ENCODE results near the gene BRD1.
A peak's percentile ranks its signal among the peaks of the same experiment; 100 is the strongest.
"Not testable (repeated sequence)": the region's sequence is repeated elsewhere in the genome, so short reads cannot be mapped to it uniquely, and the experiment has no call there.

Gene BRD1

DNA sequence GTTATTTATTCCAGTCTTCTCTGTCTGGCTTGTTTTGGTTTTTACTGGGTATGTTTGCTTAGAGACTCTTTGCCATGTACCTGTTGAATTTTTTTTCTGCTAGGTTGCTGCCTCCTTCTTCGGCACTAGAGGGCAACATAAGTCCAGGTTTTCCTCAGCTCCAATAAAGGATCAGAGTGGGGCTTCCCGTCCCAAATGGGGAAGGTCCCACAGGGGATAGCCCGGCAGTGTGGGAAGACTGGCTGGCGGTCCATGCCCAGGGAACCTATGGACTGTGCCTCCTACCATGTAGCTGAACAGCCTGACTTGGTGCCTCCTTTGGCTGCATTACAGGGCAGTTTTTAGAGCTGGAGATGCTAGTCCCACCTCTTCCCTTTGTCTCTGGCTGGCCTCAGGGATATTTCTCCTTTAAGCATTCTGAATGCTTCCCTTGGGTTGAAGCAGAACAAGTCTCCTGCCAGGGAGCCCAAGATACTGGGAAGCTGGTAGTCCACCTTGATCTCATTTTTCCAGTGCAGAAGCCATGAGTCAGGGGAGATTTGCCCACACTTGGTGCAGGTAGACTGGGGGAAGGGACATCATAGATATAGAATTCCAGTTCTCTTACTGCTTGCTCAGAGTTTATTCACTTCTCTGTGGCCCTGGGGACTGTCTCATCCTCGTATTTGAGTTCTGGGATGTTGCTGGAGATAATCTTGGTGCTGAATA, 60.2 kb downstream of the BRD1 start:
- DNase-seq = peak in 1 of 2 experiments; percentile 56

DNA sequence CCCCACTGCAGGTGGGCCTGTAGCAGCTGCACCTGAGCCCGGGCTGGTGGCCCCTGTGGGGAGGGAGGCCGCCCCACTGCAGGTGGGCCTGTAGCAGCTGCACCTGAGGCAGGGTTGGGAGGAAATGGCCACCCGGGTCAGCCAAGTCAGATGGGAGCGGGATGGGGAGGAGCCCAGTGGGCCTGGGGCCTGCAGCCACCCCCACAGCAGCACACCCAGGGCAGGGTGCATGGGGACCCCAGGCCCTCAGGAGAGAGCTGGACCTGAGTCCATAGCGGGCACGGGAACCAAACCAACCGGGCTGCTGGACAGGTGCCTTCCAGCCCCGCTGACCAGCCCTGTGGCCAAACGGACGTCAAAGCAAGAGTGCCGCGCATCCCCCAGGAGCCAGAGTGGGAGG, 61.7 kb downstream of the BRD1 start:
- DNase-seq = no peak

GRCh38 chr22:49765091-49765771, 62.4 kb downstream of the BRD1 start:
- DNase-seq = no peak

DNA sequence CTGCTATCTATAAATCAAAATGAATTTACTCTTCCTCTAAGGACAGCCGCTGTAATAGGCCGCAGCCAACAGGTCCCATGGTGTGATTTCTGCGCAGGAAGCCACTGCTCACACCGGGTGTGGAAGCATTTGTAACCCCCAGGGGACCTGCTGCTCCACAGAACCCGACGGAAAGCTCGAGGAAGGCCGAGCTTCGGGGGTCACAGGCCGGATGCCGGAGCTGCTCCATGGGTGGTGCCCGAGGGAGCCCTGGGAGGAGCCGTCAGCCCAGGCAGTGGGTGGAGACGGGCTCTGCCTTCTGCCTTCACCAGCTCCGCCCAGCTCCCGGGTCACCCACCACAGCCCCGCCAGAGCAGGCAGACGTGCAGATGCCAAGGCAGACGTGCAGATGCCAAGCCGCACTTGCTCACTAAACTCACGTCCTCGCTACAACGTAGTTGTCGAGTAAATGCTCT, 63.5 kb downstream of the BRD1 start:
- no peak for DNase-seq

GRCh38 chr22:49763696-49764095, 64.0 kb downstream of the BRD1 start:
- no peak for DNase-seq

GRCh38 chr22:49763138-49763537, 64.5 kb downstream of the BRD1 start:
- DNase-seq = no peak

DNA sequence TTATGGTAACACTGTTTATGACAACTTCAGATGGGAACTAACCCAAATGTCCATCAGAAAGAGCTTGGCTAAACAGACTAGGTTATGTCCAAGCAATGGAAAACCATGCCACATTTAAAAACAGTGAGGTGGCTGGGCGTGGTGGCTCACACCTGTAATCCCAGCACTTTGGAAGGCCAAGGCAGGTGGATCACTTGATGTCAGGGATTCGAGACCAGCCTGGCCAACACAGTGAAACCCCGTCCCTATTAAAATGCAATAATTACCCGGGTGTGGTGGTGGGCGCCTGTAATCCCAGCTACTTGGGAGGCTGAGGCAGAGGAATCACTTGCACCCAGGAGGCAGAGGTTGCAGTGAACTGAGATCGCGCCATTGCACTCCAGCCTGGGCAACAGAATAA, 65.1 kb downstream of the BRD1 start:
- not testable (repeated sequence) for DNase-seq

GRCh38 chr22:49761836-49762235, 65.8 kb downstream of the BRD1 start:
- DNase-seq = no peak

GRCh38 chr22:49760630-49761571, 66.8 kb downstream of the BRD1 start:
- DNase-seq = no peak

DNA sequence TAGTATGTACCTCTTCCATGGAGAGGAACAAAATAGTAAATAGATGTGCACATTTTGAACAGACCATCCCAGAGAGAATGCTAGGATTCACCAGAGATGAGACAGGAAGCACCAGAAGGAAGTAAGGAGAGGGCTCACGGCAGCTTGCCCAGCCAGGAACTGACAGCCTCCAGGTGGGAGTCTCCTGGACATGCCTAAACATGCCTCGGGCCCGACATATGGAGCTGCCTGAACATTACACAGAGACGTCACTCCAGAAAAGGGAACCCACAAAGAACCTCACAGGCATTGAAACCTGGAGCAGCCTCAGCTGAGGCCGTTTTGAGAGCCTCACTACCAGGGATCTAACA, 67.4 kb downstream of the BRD1 start:
- DNase-seq = peak; percentile 33 to 56

DNA sequence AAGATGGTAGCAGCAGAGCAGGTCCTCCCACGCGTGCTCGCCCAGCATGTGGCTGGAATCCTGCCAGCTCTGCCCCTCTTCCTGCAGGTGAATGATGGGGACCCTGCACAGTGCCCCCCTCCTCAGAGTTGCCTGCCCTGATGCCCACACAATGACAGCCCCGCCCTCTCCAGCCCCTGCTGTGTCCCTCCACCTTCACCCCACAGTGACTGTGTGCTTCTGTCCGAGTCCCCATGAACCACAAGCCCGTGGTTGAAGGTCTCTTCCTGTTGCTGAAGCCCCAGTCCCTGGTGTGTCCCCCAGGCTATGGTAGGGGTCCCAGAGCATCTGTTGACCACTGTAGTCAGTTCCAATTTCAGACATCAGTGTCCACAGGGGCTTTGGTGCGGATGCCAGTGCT, 71.0 kb downstream of the BRD1 start:
- no peak for DNase-seq

GRCh38 chr22:49756201-49756600, 71.5 kb downstream of the BRD1 start:
- DNase-seq = no peak

DNA sequence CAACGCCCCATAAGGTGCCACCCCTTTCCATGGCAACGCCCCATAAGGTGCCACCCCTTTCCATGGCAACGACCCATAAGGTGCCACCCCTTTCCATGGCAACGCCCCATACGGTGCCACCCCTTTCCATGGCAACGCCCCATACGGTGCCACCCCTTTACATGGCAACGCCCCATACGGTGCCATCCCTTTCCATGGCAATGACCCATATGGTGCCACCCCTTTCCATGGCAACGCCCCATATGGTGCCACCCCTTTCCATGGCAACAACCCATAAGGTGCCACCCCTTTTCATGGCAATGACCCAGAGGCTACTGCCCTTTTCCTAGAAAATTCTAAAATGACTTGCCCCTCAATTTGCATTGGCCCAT, 72.1 kb downstream of the BRD1 start:
- DNase-seq = peak in 1 of 2 experiments; percentile 9

- no peak for DNase-seq
These were observed 72.7 kb downstream of the BRD1 start for GRCh38 chr22:49754696-49755630.

DNA sequence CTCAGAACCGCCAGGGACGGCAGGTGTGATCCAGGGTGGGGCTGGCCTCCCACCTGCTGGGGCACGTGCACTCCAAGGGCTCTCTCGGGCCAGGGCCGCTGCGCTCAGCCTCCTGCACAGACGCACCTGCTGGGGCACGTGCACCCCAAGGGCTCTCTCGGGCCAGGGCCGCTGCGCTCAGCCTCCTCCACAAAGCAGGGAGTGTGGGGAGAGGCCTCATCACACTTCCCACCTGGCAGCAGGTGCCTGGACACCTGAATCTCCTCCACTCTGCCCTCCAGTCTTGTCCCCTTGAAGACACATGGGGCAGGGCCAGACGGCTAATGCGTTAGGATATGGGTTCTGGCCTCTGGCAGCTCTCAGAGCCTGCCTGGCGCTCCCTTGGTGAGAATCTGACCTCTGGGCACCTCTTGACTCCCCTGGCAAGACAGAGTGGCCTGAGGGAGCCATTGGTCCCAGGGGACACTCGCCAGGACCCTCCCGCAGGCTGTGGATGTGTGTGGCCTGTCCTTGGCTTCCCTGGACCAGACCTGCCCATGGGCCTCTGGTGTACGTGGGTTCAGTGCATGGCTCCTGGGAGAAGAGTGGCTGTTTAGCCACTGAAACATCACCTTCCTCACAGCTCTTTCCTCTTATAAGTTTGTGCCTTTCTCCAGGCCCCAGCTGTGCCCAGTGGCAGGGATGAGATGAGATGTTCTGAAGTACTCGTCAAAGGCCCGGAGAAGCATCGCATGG, 73.5 kb downstream of the BRD1 start:
- DNase-seq = peak in 1 of 2 experiments; percentile 30

DNA sequence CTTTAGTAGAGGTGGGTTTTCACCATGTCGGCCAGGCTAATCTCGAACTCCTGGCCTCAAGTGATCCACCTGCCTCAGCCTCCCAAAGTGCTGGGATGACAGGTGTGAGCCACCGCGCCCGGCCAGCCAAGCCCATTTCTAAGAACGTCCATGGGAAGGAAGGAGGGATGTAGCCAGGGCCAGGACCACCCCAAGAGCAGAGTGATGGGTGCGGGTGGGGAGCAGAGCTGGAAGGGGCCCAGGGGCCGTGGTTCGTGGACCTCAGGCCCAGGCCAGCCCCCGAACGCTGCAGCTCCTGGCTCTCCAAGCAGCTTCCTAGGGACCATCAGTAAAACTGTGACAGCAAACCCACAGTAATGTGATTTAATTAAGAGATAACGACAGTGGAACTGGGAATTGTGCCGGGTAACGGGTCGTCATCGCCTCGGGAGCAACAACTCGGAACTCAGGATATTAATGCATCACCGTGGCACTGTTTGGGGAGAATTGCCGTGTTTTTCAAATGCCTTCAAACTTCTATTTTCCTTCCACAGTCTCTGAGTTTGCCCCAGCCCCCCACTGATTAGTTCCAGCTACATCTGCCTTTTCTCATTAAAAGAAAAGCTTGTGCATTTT, 74.3 kb downstream of the BRD1 start:
- no peak for DNase-seq

DNA sequence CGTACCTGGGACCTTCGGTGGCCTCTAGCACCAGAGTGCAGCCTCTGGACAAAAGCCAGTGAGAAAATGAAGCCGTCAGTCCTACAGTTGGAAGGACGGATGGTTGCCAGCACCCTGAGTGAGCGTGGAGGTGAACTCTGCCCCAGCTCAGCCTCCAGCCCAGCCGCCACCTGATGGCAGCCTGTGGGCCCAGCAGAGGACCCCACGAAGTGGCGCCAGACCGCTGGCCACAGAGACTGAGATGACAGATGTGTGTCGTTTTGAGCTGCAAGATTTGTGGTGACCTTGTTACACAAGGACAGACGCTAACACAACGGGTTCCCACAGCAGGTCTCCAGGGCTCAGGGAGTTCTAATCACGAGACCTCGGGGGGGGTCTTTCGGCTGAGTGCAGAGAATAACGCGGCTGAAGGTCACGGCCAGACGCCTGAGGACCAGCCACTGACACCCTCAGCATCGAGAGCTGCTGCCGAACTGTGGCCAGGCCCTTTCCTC, 75.0 kb downstream of the BRD1 start:
- no peak for DNase-seq

DNA sequence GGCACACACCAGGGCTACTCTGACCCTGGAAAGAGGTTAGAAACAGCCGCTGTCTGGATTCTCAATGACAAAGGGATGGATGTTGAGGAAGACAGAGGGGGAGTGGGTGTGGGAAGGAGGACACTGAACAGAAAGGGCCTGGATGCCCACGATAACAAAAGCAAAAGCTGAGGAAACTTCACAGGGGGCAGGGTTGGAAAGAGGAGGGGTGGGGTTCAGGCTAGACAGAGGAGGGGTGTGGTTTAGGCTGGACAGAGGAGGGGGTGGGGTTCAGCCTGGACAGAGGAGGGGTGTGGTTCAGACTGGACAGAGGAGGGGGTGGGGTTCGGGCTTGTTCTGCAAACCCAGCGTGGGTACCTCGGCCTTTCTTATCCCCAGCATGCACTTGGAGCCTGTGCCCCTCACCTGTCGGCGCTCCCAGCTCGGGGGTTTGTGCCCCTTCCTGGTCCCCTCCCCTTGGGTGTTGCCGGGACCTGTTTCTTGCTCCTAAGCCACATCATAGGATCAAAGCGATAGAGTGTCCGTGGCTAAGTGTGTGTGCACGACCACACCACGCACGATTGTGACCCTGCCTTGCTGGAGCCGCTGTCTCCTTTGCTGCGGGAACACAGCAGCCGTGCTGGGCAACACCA, 75.6 kb downstream of the BRD1 start:
- no peak for DNase-seq

GRCh38 chr22:49751318-49751965, 76.2 kb downstream of the BRD1 start:
- DNase-seq = no peak
